A673 (cell line): ENCODE data around the gene TFCP2L1. TPM values are rescaled to one million over a fixed set of nuclear protein-coding genes. Genes with fewer than 3 reads are reported as not detected.

Experiments used
- BruUV-seq: library from RNA; stranded (reverse); fragments of 400-500 nt; replicated peaks from 2 replicates; lab custom pipeline; 2021; lab: Mats Ljungman, UMichigan
- CTCF ChIA-PET: fragments of 300-600 bp; sonication (Branson Sonifier 250); formaldehyde crosslinking; loops from one replicate; lab custom pipeline; 2022; ENCODE audit warnings: antibody characterized with exemption; lab: Charles Lee
- POLR2A ChIA-PET: fragments of 300-600 bp; sonication (Branson Sonifier 250); formaldehyde crosslinking; loops from one replicate; lab custom pipeline; 2022; ENCODE audit warnings: antibody characterized with exemption; ENCODE audit not compliant: low non-redundant PET; lab: Charles Lee
- DNase-seq: peaks from one replicate; pipeline ENCODE4 v3.0.0-alpha.2; 2015; ENCODE audit warnings: low spot score
- H3K27ac ChIP-seq: fragments of 200-600 bp; sonication (generic); 2 replicates; pipeline ENCODE4 v1.5.1; 2016; ENCODE audit warnings: mixed run types, low read depth, mild to moderate bottlenecking, mixed read lengths, antibody characterized with exemption, low read length; ENCODE audit not compliant: poor library complexity, severe bottlenecking
- H3K27me3 ChIP-seq: fragments of 200-600 bp; sonication (generic); replicated peaks from 2 replicates; pipeline ENCODE4 v1.6.1; 2017; ENCODE audit warnings: mixed run types, low read depth, mild to moderate bottlenecking, mixed read lengths, antibody characterized with exemption, low read length; ENCODE audit not compliant: insufficient read depth, poor library complexity
- H3K36me3 ChIP-seq: fragments of 200-600 bp; sonication (generic); 2 replicates; pipeline ENCODE4 v1.6.1; 2016; ENCODE audit warnings: mixed run types, mild to moderate bottlenecking, mixed read lengths, antibody characterized with exemption, low read length; ENCODE audit not compliant: insufficient read depth, poor library complexity, severe bottlenecking
- H3K4me1 ChIP-seq: fragments of 200-600 bp; sonication (generic); 2 replicates; pipeline ENCODE4 v1.6.1; 2017; ENCODE audit warnings: mixed run types, mild to moderate bottlenecking, mixed read lengths, antibody characterized with exemption, low read length; ENCODE audit not compliant: insufficient read depth, poor library complexity, severe bottlenecking
- H3K4me3 ChIP-seq: fragments of 200-600 bp; sonication (generic); 2 replicates; pipeline ENCODE4 v1.5.1; 2016; ENCODE audit warnings: low read depth, mixed run types, mild to moderate bottlenecking, mixed read lengths, low read length; ENCODE audit not compliant: poor library complexity, severe bottlenecking
- H3K9me3 ChIP-seq: fragments of 200-600 bp; sonication (generic); 2 replicates; pipeline ENCODE4 v1.6.1; 2016; ENCODE audit warnings: mixed run types, low read depth, mild to moderate bottlenecking, mixed read lengths, antibody characterized with exemption, low read length; ENCODE audit not compliant: poor library complexity, severe bottlenecking
- EZH2 ChIP-seq: fragments of 200-600 bp; sonication (generic); IDR thresholded peaks from 2 replicates; pipeline ENCODE4 v1.6.1; 2017; ENCODE audit warnings: borderline replicate concordance, low read depth, mild to moderate bottlenecking, mixed read lengths, antibody characterized with exemption, low read length; ENCODE audit not compliant: poor library complexity, severe bottlenecking
- intact Hi-C: fragments of 100-400 bp; cut with micrococcal nuclease; formaldehyde crosslinking; loops from one replicate; pipeline ENCODE4 v1.10.0; 2022; ENCODE audit not compliant: unreplicated experiment
- total RNA-seq: library from RNA; stranded (reverse); gene quantifications from 2 replicates; pipeline ENCODE4 v1.2.3, GENCODE V29; 2021
- TF ChIP-seq, protein P1 (sequence below): fragments of 300-800, 200-600 bp; sonication (generic); conservative IDR thresholded peaks from 2 replicates; pipeline ENCODE4 v1.5.1; 2017; ENCODE audit warnings: low read depth, mild to moderate bottlenecking, antibody characterized with exemption, low read length, moderate library complexity, mixed read lengths

TFCP2L1 gene
- total RNA-seq, 1 experiment from 2014 or later = not detected

DNA sequence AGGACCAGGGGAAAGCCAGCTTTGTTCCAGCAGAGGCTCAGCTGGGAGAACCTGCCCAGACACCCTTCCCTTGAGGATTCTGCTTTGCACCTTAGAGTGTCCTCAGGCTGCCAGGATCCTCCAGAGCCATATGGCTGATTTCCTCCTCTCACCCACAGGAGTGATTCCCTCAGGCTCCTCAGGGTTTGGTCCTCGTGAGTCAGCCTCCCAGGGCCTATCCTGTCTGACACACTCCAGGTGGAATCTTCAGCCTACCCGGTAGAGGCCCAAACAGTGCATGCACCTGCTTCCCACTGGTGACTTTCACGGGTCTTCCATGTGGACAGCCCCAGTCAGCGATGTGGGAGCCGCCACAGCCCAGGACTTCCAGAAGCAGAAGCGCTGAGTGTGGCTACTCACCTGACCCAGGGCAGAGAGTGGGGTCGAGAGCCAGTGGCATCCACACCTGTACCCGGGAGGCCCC is 73.3 kb downstream of the TFCP2L1 start:
- H3K9me3 ChIP-seq = no peaks in the 10 kb centered on the region
- DNase-seq = no peak
- ChIA-PET CTCF (no interaction called here), POLR2A (no interaction called here)
- no TSS peak for BruUV-seq
- H3K27ac ChIP-seq = no peak overlapping the region
- H3K36me3 ChIP-seq = no peaks in the 10 kb centered on the region
- intact Hi-C loops = no loop called here
- TF ChIP-seq, protein P1, sequence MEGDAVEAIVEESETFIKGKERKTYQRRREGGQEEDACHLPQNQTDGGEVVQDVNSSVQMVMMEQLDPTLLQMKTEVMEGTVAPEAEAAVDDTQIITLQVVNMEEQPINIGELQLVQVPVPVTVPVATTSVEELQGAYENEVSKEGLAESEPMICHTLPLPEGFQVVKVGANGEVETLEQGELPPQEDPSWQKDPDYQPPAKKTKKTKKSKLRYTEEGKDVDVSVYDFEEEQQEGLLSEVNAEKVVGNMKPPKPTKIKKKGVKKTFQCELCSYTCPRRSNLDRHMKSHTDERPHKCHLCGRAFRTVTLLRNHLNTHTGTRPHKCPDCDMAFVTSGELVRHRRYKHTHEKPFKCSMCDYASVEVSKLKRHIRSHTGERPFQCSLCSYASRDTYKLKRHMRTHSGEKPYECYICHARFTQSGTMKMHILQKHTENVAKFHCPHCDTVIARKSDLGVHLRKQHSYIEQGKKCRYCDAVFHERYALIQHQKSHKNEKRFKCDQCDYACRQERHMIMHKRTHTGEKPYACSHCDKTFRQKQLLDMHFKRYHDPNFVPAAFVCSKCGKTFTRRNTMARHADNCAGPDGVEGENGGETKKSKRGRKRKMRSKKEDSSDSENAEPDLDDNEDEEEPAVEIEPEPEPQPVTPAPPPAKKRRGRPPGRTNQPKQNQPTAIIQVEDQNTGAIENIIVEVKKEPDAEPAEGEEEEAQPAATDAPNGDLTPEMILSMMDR = no peak
- TF ChIP-seq EZH2 = no peak
- no peaks in the 10 kb centered on the region for H3K4me1 ChIP-seq
- H3K4me3 ChIP-seq = no peak overlapping the region
- H3K27me3 ChIP-seq = no peaks in the 10 kb centered on the region

GRCh38 chr2:121211251-121211650 is 73.8 kb downstream of the TFCP2L1 start:
- no peak for TF ChIP-seq EZH2
- TF ChIP-seq, protein P1 = no peak
- ChIA-PET CTCF (no interaction called here), POLR2A (no interaction called here)
- BruUV-seq = no TSS peak
- H3K27me3 ChIP-seq = no peaks in the 10 kb centered on the region
- DNase-seq = no peak
- H3K4me1 ChIP-seq = no peaks in the 10 kb centered on the region
- no peak overlapping the region for H3K27ac ChIP-seq
- no peaks in the 10 kb centered on the region for H3K36me3 ChIP-seq
- intact Hi-C loops = no loop called here
- no peaks in the 10 kb centered on the region for H3K9me3 ChIP-seq
- H3K4me3 ChIP-seq = no peak overlapping the region

- Histone ChIP-seq H3K27ac (no peak overlapping the region), H3K36me3 (no peaks in the 10 kb centered on the region), H3K9me3 (no peaks in the 10 kb centered on the region), H3K4me3 (no peak overlapping the region), H3K4me1 (no peaks in the 10 kb centered on the region), H3K27me3 (no peaks in the 10 kb centered on the region)
- TF ChIP-seq EZH2 = no peak
- TF ChIP-seq, protein P1 = no peak
- BruUV-seq = no TSS peak
- DNase-seq = no peak
- CTCF ChIA-PET = no interaction called here
- POLR2A ChIA-PET = no interaction called here
- intact Hi-C loops = no loop called here
Measured at GRCh38 chr2:121210691-121211090, 74.3 kb downstream of the TFCP2L1 start.
